H9 (cell line): ENCODE measurements around the gene RBMS3. TPM values are rescaled to one million over a fixed set of nuclear protein-coding genes. Genes with fewer than 3 reads are reported as not detected.

Experiments used
- DNase-seq: peaks from one replicate; pipeline ENCODE4 v3.0.0-alpha.2; 2017
- H2AFZ ChIP-seq: one replicate; pipeline ENCODE4 v1.6.1; 2013; ENCODE audit warnings: mild to moderate bottlenecking, low read length, control low read depth, moderate library complexity
- H2AK5ac ChIP-seq: 2 replicates; pipeline ENCODE4 v1.6.1; 2013; ENCODE audit warnings: low read length, control low read depth, mixed read lengths; ENCODE audit not compliant: insufficient read length
- H2BK120ac ChIP-seq: one replicate; pipeline ENCODE4 v1.6.1; 2013; ENCODE audit warnings: low read depth, mild to moderate bottlenecking, low read length, control low read depth, inconsistent platforms; ENCODE audit not compliant: poor library complexity, severe bottlenecking
- H2BK12ac ChIP-seq: 2 replicates; pipeline ENCODE4 v1.6.1; 2013; ENCODE audit warnings: low read length, control low read depth, mixed read lengths, low read depth; ENCODE audit not compliant: insufficient read length
- H2BK15ac ChIP-seq: 2 replicates; pipeline ENCODE4 v1.6.1; 2013; ENCODE audit warnings: low read depth, low read length, control low read depth
- H2BK20ac ChIP-seq: one replicate; pipeline ENCODE4 v1.6.1; 2013; ENCODE audit warnings: low read depth, mild to moderate bottlenecking, low read length, control low read depth, inconsistent platforms; ENCODE audit not compliant: poor library complexity, severe bottlenecking
- H2BK5ac ChIP-seq: 2 replicates; pipeline ENCODE4 v1.6.1; 2013; ENCODE audit warnings: low read length, control low read depth, mixed read lengths; ENCODE audit not compliant: insufficient read length
- H3K14ac ChIP-seq: 2 replicates; pipeline ENCODE4 v1.6.1; 2013; ENCODE audit warnings: low read length, control low read depth; ENCODE audit not compliant: insufficient read depth
- H3K18ac ChIP-seq: 2 replicates; pipeline ENCODE4 v1.6.1; 2013; ENCODE audit warnings: low read depth, mild to moderate bottlenecking, mixed read lengths, low read length, control low read depth; ENCODE audit not compliant: insufficient read length
- H3K23ac ChIP-seq: 2 replicates; pipeline ENCODE4 v1.6.1; 2013; ENCODE audit warnings: low read length, control low read depth, mixed read lengths, low read depth; ENCODE audit not compliant: insufficient read length
- H3K23me2 ChIP-seq: 2 replicates; pipeline ENCODE4 v1.6.1; 2013; ENCODE audit warnings: low read depth, mild to moderate bottlenecking, mixed read lengths, low read length, control low read depth; ENCODE audit not compliant: insufficient read length, poor library complexity, severe bottlenecking
- H3K27ac ChIP-seq: 2 replicates; pipeline ENCODE4 v1.5.1; 2013; ENCODE audit warnings: low read length, control low read depth, mixed read lengths, low read depth; ENCODE audit not compliant: insufficient read length
- H3K27me3 ChIP-seq: 2 replicates; pipeline ENCODE4 v1.6.1; 2013; ENCODE audit warnings: low read length, control low read depth, inconsistent platforms; ENCODE audit not compliant: insufficient read depth
- H3K4ac ChIP-seq: 2 replicates; pipeline ENCODE4 v1.6.1; 2013; ENCODE audit warnings: low read depth, mild to moderate bottlenecking, control low read depth, inconsistent platforms, low read length, moderate library complexity
- H3K4me1 ChIP-seq: 2 replicates; pipeline ENCODE4 v1.6.1; 2013; ENCODE audit warnings: low read length, control low read depth, inconsistent platforms; ENCODE audit not compliant: insufficient read depth
- H3K4me2 ChIP-seq: 2 replicates; pipeline ENCODE4 v1.6.1; 2013; ENCODE audit warnings: low read length, control low read depth, mixed read lengths; ENCODE audit not compliant: insufficient read length, insufficient read depth
- H3K56ac ChIP-seq: 2 replicates; pipeline ENCODE4 v1.6.1; 2013; ENCODE audit warnings: low read depth, mild to moderate bottlenecking, mixed read lengths, low read length, control low read depth; ENCODE audit not compliant: insufficient read length
- H3K79me1 ChIP-seq: 2 replicates; pipeline ENCODE4 v1.6.1; 2013; ENCODE audit warnings: low read depth, mild to moderate bottlenecking, moderate library complexity, low read length, control low read depth, inconsistent platforms; ENCODE audit not compliant: insufficient read depth, poor library complexity, severe bottlenecking
- H3K79me2 ChIP-seq: 2 replicates; pipeline ENCODE4 v1.6.1; 2013; ENCODE audit warnings: low read length, control low read depth, inconsistent platforms; ENCODE audit not compliant: insufficient read depth
- H3K9ac ChIP-seq: 2 replicates; pipeline ENCODE4 v1.6.1; 2013; ENCODE audit warnings: low read length, control low read depth, mixed read lengths; ENCODE audit not compliant: insufficient read length; ENCODE audit errors: extremely low read depth
- H3K9me3 ChIP-seq: one replicate; pipeline ENCODE4 v1.6.1; 2013; ENCODE audit warnings: low read depth, low read length, inconsistent platforms; ENCODE audit not compliant: control insufficient read depth
- H3T11ph ChIP-seq: one replicate; pipeline ENCODE4 v1.6.1; 2013; ENCODE audit warnings: mild to moderate bottlenecking, low read length, control low read depth, inconsistent platforms
- H4K20me1 ChIP-seq: one replicate; pipeline ENCODE4 v1.6.1; 2013; ENCODE audit not compliant: control insufficient read depth, insufficient read length, insufficient read depth
- H4K5ac ChIP-seq: 2 replicates; pipeline ENCODE4 v1.6.1; 2013; ENCODE audit warnings: low read depth, mild to moderate bottlenecking, mixed read lengths, low read length, control low read depth; ENCODE audit not compliant: insufficient read length
- H4K8ac ChIP-seq: replicated peaks from 2 replicates; pipeline ENCODE4 v1.6.1; 2013; ENCODE audit warnings: low read length, control low read depth, mixed read lengths, low read depth; ENCODE audit not compliant: insufficient read length
- H4K91ac ChIP-seq: 2 replicates; pipeline ENCODE4 v1.6.1; 2013; ENCODE audit warnings: low read depth, mild to moderate bottlenecking, moderate library complexity, mixed read lengths, low read length, control low read depth; ENCODE audit not compliant: insufficient read length
- H3K27ac Mint-ChIP-seq, 3 experiments: 2 replicates in 2 of 3; 3 replicates in 1 of 3; pipeline ENCODE4 v1.8.0; 2020 to 2021; ENCODE audit warnings: mixed read lengths in 3 of 3, mild to moderate bottlenecking in 1 of 3, moderate library complexity in 1 of 3
- H3K27me3 Mint-ChIP-seq: 2 replicates; pipeline ENCODE4 v1.8.0; 2021; ENCODE audit warnings: low read depth, mild to moderate bottlenecking, moderate library complexity, mixed read lengths
- H3K36me3 Mint-ChIP-seq, 3 experiments: 2 replicates in 2 of 3; 3 replicates in 1 of 3; pipeline ENCODE4 v1.8.0; 2020 to 2021; ENCODE audit warnings: low read depth in 3 of 3, mixed read lengths in 3 of 3; ENCODE audit not compliant: insufficient read depth in 1 of 3
- H3K4me1 Mint-ChIP-seq, 2 experiments: 2 replicates each; pipeline ENCODE4 v1.8.0; 2020; ENCODE audit warnings: mixed read lengths in 2 of 2
- H3K4me3 Mint-ChIP-seq, 2 experiments: 2 replicates in 1 of 2; 3 replicates in 1 of 2; pipeline ENCODE4 v1.8.0; 2020 to 2021; ENCODE audit warnings: mild to moderate bottlenecking in 2 of 2, mixed read lengths in 2 of 2, moderate library complexity in 1 of 2
- H3K9me3 Mint-ChIP-seq, 2 experiments: 2 replicates in 1 of 2; 3 replicates in 1 of 2; pipeline ENCODE4 v1.8.0; 2020; ENCODE audit warnings: mild to moderate bottlenecking in 2 of 2, mixed read lengths in 2 of 2, moderate library complexity in 1 of 2
- CTCF ChIP-seq: fragments of 200-600 bp; sonication (generic); conservative IDR thresholded peaks from 3 replicates; pipeline ENCODE4 v1.8.0; 2021; ENCODE audit warnings: antibody characterized with exemption, mild to moderate bottlenecking
- WGBS: extraction: QIAGEN DNeasy Blood & Tissue Kit; methylation state at CpG from one replicate; pipeline ENCODE4 v1.1.7; 2013; ENCODE audit warnings: missing lambda C conversion rate, low lambda C conversion rate, mixed read lengths; ENCODE audit not compliant: insufficient read length; ENCODE audit errors: extremely low coverage; 5-methylcytosine and 5-hydroxymethylcytosine counted together
- total RNA-seq: library from RNA; stranded (reverse); gene quantifications from 2 replicates; pipeline ENCODE4 v1.2.1, GENCODE V29; 2021

Gene RBMS3
- total RNA-seq, 1 experiment from 2014 or later, result 8.1 TPM

GRCh38 chr3:29859726-29860270 lies 578.9 kb downstream of the RBMS3 start:
- Histone ChIP-seq H4K20me1 (no peaks in the 10 kb centered on the region), H3K4me1 (no peaks in the 10 kb centered on the region), H3K18ac (no peak overlapping the region), H2AFZ (no peak overlapping the region), H3K9ac (no peak overlapping the region), H2BK15ac (no peak overlapping the region), H3K27ac (no peak overlapping the region), H2BK5ac (no peak overlapping the region), H3K9me3 (no peaks in the 10 kb centered on the region), H2BK20ac (no peak overlapping the region), H3K23me2 (no peaks in the 10 kb centered on the region), H3K79me1 (no peaks in the 10 kb centered on the region), H4K5ac (no peak overlapping the region), H3K4ac (no peak overlapping the region), H4K91ac (no peak overlapping the region), H2BK12ac (no peak overlapping the region), H3K14ac (no peak overlapping the region), H3K4me2 (no peak overlapping the region), H3T11ph (no peak overlapping the region), H3K79me2 (no peaks in the 10 kb centered on the region), H2AK5ac (no peak overlapping the region), H3K23ac (no peak overlapping the region), H2BK120ac (no peak overlapping the region), H3K27me3 (no peaks in the 10 kb centered on the region), H3K56ac (no peak overlapping the region), H4K8ac (no peak overlapping the region)
- H3K27ac Mint-ChIP-seq, result no peak overlapping the region
- H3K4me3 Mint-ChIP-seq, result no peak overlapping the region
- 0 out of 7 replicates have a peak, but pooled peaks cover 0 to 3% (median 0%) of the 10 kb centered on the region in 3 experiments for H3K36me3 Mint-ChIP-seq
- no peaks in the 10 kb centered on the region for H3K27me3 Mint-ChIP-seq
- TF ChIP-seq CTCF, result no peak
- H3K9me3 Mint-ChIP-seq, result no peaks in the 10 kb centered on the region; a peak in 1 of 5 replicates
- no CpG with 5 or more reads among the region's 1 CpG for WGBS
- no peak for DNase-seq
- no peaks in the 10 kb centered on the region for H3K4me1 Mint-ChIP-seq
